Parathyroid adenoma (tissue), 2 donors: ENCODE data around the gene LCN10.

Source experiments
- H2AFZ ChIP-seq: fragments of 300-600 bp; sonication (generic); one replicate; pipeline ENCODE4 v1.7.0; 2017; ENCODE audit warnings: antibody characterized with exemption, mild to moderate bottlenecking
- H3K27ac ChIP-seq: fragments of 300-600 bp; sonication (generic); one replicate; pipeline ENCODE4 v1.7.0; 2017
- H3K27me3 ChIP-seq: fragments of 300-600 bp; sonication (generic); one replicate; pipeline ENCODE4 v1.7.0; 2017; ENCODE audit warnings: low read length; ENCODE audit not compliant: control insufficient read depth, insufficient read depth
- H3K36me3 ChIP-seq: fragments of 300-600 bp; sonication (generic); one replicate; pipeline ENCODE4 v1.7.0; 2017; ENCODE audit warnings: low read length; ENCODE audit not compliant: control insufficient read depth, insufficient read depth
- H3K4me1 ChIP-seq: fragments of 300-600 bp; sonication (generic); one replicate; pipeline ENCODE4 v1.7.0; 2017; ENCODE audit warnings: control low read depth
- H3K4me2 ChIP-seq: fragments of 300-600 bp; sonication (generic); one replicate; pipeline ENCODE4 v1.7.0; 2017; ENCODE audit warnings: low read length
- H3K4me3 ChIP-seq: fragments of 300-600 bp; sonication (generic); one replicate; pipeline ENCODE4 v1.7.0; 2017; ENCODE audit warnings: low read depth, low read length
- H3K79me2 ChIP-seq: fragments of 300-600 bp; sonication (generic); one replicate; pipeline ENCODE4 v1.7.0; 2017; ENCODE audit warnings: control low read depth
- H3K9ac ChIP-seq: fragments of 300-600 bp; sonication (generic); one replicate; pipeline ENCODE4 v1.7.0; 2017; ENCODE audit warnings: mild to moderate bottlenecking
- H3K9me3 ChIP-seq: fragments of 300-600 bp; sonication (generic); one replicate; pipeline ENCODE4 v1.7.0; 2017; ENCODE audit warnings: low read length; ENCODE audit not compliant: control insufficient read depth
- TF ChIP-seq, protein P1 (sequence below): fragments of 300-600 bp; sonication (generic); IDR thresholded peaks from one replicate; pipeline ENCODE4 v1.7.0; 2017; ENCODE audit warnings: antibody characterized with exemption, mild to moderate bottlenecking
- donor health status: primary hyperparathyroidism.

LCN10 gene

DNA sequence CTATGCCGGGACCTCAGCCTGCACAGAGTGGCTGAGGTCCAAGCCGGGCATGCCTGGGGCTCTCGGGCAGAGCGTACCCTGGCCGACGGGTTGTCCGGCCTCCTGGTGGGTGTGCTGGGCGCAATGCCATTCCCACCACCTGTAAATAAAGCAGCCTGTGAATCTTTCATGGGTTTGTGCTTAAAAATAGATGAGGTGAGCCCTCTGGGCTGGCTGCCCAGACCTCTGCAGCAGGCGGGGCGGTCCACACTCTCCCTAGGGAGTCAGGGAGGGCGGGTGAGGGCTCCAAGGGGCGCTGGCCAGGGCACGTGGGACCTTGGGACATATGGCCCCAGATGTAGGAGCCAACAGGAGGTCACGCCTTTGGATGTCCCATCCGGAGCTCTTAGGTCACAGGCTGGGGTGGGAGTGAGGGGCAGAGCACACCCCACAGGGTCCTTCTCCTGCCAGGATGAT lies 51.9 kb downstream of the LCN10 start:
- Histone ChIP-seq H2AFZ (no peak overlapping the region), H3K4me3 (no peak overlapping the region), H3K4me1 (no peaks in the 10 kb centered on the region), H3K27me3 (no peaks in the 10 kb centered on the region), H3K79me2 (no peaks in the 10 kb centered on the region), H3K27ac (peak overlapping the region; percentile 32), H3K9ac (no peak overlapping the region), H3K9me3 (no peaks in the 10 kb centered on the region), H3K36me3 (no peaks in the 10 kb centered on the region), H3K4me2 (peak overlapping the region; percentile 31)
- TF ChIP-seq, protein P1, sequence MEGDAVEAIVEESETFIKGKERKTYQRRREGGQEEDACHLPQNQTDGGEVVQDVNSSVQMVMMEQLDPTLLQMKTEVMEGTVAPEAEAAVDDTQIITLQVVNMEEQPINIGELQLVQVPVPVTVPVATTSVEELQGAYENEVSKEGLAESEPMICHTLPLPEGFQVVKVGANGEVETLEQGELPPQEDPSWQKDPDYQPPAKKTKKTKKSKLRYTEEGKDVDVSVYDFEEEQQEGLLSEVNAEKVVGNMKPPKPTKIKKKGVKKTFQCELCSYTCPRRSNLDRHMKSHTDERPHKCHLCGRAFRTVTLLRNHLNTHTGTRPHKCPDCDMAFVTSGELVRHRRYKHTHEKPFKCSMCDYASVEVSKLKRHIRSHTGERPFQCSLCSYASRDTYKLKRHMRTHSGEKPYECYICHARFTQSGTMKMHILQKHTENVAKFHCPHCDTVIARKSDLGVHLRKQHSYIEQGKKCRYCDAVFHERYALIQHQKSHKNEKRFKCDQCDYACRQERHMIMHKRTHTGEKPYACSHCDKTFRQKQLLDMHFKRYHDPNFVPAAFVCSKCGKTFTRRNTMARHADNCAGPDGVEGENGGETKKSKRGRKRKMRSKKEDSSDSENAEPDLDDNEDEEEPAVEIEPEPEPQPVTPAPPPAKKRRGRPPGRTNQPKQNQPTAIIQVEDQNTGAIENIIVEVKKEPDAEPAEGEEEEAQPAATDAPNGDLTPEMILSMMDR = no peak

GRCh38 chr9:136690104-136690805 lies 52.5 kb downstream of the LCN10 start:
- Histone ChIP-seq H3K9ac (no peak overlapping the region), H3K27me3 (no peaks in the 10 kb centered on the region), H3K9me3 (no peaks in the 10 kb centered on the region), H3K36me3 (no peaks in the 10 kb centered on the region), H2AFZ (no peak overlapping the region), H3K4me1 (no peaks in the 10 kb centered on the region), H3K27ac (peak overlapping the region; percentile 32), H3K79me2 (no peaks in the 10 kb centered on the region), H3K4me2 (peak overlapping the region; percentile 31), H3K4me3 (no peak overlapping the region)
- TF ChIP-seq, protein P1 = no peak

DNA sequence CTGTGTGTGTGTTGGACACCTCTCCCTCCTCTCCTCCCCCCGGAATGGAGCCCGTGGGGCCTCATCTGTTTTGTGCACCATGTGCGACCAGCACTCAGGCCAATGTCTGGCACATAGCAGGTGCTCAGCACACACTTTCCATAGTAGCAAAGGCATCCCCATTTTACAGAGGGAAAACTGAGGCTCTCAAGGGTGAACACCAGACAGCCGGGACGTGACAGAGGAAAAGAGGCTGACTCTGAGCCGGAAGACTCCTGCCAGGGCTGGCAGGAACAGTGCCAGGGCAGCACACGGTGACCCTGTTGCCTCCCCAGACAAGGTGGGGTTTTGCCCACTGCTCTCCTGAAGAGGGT lies 53.7 kb downstream of the LCN10 start:
- TF ChIP-seq, protein P1 = no peak
- H3K4me3 ChIP-seq = no peak overlapping the region
- H3K4me2 ChIP-seq = no peak overlapping the region
- H3K27ac ChIP-seq = no peak overlapping the region
- H3K27me3 ChIP-seq = no peaks in the 10 kb centered on the region
- no peaks in the 10 kb centered on the region for H3K79me2 ChIP-seq
- H3K9me3 ChIP-seq = no peaks in the 10 kb centered on the region
- H3K36me3 ChIP-seq = no peaks in the 10 kb centered on the region
- no peaks in the 10 kb centered on the region for H3K4me1 ChIP-seq
- H3K9ac ChIP-seq = no peak overlapping the region
- H2AFZ ChIP-seq = no peak overlapping the region

- no peaks in the 10 kb centered on the region for H3K79me2 ChIP-seq
- no peak overlapping the region for H3K9ac ChIP-seq
- no peak overlapping the region for H2AFZ ChIP-seq
- TF ChIP-seq, protein P1 = no peak
- no peaks in the 10 kb centered on the region for H3K27me3 ChIP-seq
- no peaks in the 10 kb centered on the region for H3K4me1 ChIP-seq
- H3K27ac ChIP-seq = no peak overlapping the region
- H3K9me3 ChIP-seq = no peaks in the 10 kb centered on the region
- no peaks in the 10 kb centered on the region for H3K36me3 ChIP-seq
- no peak overlapping the region for H3K4me3 ChIP-seq
- no peak overlapping the region for H3K4me2 ChIP-seq
Measured at GRCh38 chr9:136688274-136689107, 54.2 kb downstream of the LCN10 start.
